ENCODE data around the gene SETD6. TPM values are rescaled to one million over a fixed set of nuclear protein-coding genes. Genes with fewer than 3 reads are reported as not detected.
A peak's percentile ranks its signal among the peaks of the same experiment; 100 is the strongest.

Gene SETD6
- total and polyA plus RNA-seq, 2 of the 13 experiments (the other 11 are each of a cell fraction or from before 2014, with no cell fraction given), result 24.0 to 25.7 TPM

- TF ChIP-seq BCLAF1 (IDR thresholded peaks at IDR 0.05) (no peak), ZNF253 (CRISPR knock-in tag; IDR thresholded peaks at IDR 0.05; ENCODE audit: borderline replicate concordance) (no peak), ZNF580 (CRISPR knock-in tag; IDR thresholded peaks at IDR 0.05; ENCODE audit: borderline replicate concordance, low read depth) (no peak), MATR3 (CRISPR knock-in tag; IDR thresholded peaks at IDR 0.05) (no peak), ZFP36L1 (CRISPR knock-in tag; IDR thresholded peaks at IDR 0.05) (no peak), GTF2F1 (IDR thresholded peaks at IDR 0.05; ENCODE audit: low read length) (no peak), ZNF331 (CRISPR knock-in tag; IDR thresholded peaks at IDR 0.05) (peak; percentile 70), ATAD3A (CRISPR knock-in tag; IDR thresholded peaks at IDR 0.05) (no peak), NCOR1 (IDR thresholded peaks at IDR 0.05; ENCODE audit: borderline replicate concordance, low read length) (no peak), THAP7 (CRISPR knock-in tag; IDR thresholded peaks at IDR 0.05) (no peak), ZNF513 (CRISPR knock-in tag; conservative IDR thresholded peaks at IDR 0.05) (no peak), NFE2L1 (CRISPR knock-in tag; IDR thresholded peaks at IDR 0.05; ENCODE audit: borderline replicate concordance) (no peak), ASH2L (IDR thresholded peaks at IDR 0.05; ENCODE audit: insufficient read length, low read depth, low read length) (no peak), HOXA5 (CRISPR knock-in tag; IDR thresholded peaks at IDR 0.05) (0 out of 2 replicates have a peak, but pooled peaks have one; percentile 47), KLF15 (CRISPR knock-in tag; IDR thresholded peaks at IDR 0.05; ENCODE audit: borderline replicate concordance) (no peak), HOXD1 (CRISPR knock-in tag; IDR thresholded peaks at IDR 0.05) (no peak), ZNF224 (CRISPR knock-in tag; IDR thresholded peaks at IDR 0.05) (no peak), ATF5 (CRISPR knock-in tag; IDR thresholded peaks at IDR 0.05; ENCODE audit: low read depth) (no peak), ZNF207 (IDR thresholded peaks at IDR 0.05; ENCODE audit: borderline replicate concordance) (no peak), ZNF781 (CRISPR knock-in tag; IDR thresholded peaks at IDR 0.05; ENCODE audit: borderline replicate concordance, not compliant biosample characterization) (no peak), NFYB (CRISPR knock-in tag; IDR thresholded peaks at IDR 0.05) (no peak), ZNF550 (CRISPR knock-in tag; IDR thresholded peaks at IDR 0.05; ENCODE audit: borderline replicate concordance) (no peak), MXD4 (CRISPR knock-in tag; IDR thresholded peaks at IDR 0.05) (peak; percentile 45; the same call in 1 of the 2 replicates), ZNF354B (CRISPR knock-in tag; IDR thresholded peaks at IDR 0.05) (peak; percentile 34; the same call in 1 of the 2 replicates), ZNF430 (CRISPR knock-in tag; IDR thresholded peaks at IDR 0.05) (no peak)
Measured at GRCh38 chr16:58511933-58512815, 3.1 kb upstream of the SETD6 start (continued).

Data from HepG2 (cell line).